ENCODE results near the gene DOCK9. TPM values are rescaled to one million over a fixed set of nuclear protein-coding genes. Genes with fewer than 3 reads are reported as not detected.

DOCK9 gene
- total and polyA plus RNA-seq, 2 experiments from 2014 or later, result 8.5 to 57.7 TPM

- Histone ChIP-seq H3K9me2 (ENCODE audit: insufficient read depth) (peaks cover 15% of the 10 kb centered on the region), H3K27ac (ENCODE audit: low read depth) (no peak overlapping the region), H3K36me3 (ENCODE audit: insufficient read depth) (no peaks in the 10 kb centered on the region), H2AFZ (0 out of 2 replicates have a peak overlapping the region, but pooled peaks have one; percentile 56), H3F3A (replicated peaks; ENCODE audit: low read depth) (no peaks in the 10 kb centered on the region), H3K4me2 (no peak overlapping the region), H3K4me1 (ENCODE audit: insufficient read depth) (no peaks in the 10 kb centered on the region), H3K27me3 (ENCODE audit: insufficient read depth) (no peaks in the 10 kb centered on the region), H4K20me1 (replicated peaks; ENCODE audit: insufficient read depth) (no peaks in the 10 kb centered on the region), H3K79me2 (replicated peaks; ENCODE audit: insufficient read depth) (no peaks in the 10 kb centered on the region), H3K4me3 (no peak overlapping the region)
- TF ChIP-seq STAT1 (IDR thresholded peaks at IDR 0.05; ENCODE audit: unreplicated experiment) (no peak), CREB1 (CRISPR knock-in tag; IDR thresholded peaks at IDR 0.05; ENCODE audit: low read depth) (no peak), EZH2phosphoT487 (IDR thresholded peaks at IDR 0.05; ENCODE audit: unreplicated experiment) (no peak), POLR2AphosphoS5 (IDR thresholded peaks at IDR 0.05; ENCODE audit: low read depth) (no peak), ZNF331 (CRISPR knock-in tag; IDR thresholded peaks at IDR 0.05; ENCODE audit: low read depth) (no peak), JUNB (IDR thresholded peaks at IDR 0.05; ENCODE audit: unreplicated experiment) (no peak), ETS1 (IDR thresholded peaks at IDR 0.05) (no peak)
- TF ChIP-seq, protein P1, sequence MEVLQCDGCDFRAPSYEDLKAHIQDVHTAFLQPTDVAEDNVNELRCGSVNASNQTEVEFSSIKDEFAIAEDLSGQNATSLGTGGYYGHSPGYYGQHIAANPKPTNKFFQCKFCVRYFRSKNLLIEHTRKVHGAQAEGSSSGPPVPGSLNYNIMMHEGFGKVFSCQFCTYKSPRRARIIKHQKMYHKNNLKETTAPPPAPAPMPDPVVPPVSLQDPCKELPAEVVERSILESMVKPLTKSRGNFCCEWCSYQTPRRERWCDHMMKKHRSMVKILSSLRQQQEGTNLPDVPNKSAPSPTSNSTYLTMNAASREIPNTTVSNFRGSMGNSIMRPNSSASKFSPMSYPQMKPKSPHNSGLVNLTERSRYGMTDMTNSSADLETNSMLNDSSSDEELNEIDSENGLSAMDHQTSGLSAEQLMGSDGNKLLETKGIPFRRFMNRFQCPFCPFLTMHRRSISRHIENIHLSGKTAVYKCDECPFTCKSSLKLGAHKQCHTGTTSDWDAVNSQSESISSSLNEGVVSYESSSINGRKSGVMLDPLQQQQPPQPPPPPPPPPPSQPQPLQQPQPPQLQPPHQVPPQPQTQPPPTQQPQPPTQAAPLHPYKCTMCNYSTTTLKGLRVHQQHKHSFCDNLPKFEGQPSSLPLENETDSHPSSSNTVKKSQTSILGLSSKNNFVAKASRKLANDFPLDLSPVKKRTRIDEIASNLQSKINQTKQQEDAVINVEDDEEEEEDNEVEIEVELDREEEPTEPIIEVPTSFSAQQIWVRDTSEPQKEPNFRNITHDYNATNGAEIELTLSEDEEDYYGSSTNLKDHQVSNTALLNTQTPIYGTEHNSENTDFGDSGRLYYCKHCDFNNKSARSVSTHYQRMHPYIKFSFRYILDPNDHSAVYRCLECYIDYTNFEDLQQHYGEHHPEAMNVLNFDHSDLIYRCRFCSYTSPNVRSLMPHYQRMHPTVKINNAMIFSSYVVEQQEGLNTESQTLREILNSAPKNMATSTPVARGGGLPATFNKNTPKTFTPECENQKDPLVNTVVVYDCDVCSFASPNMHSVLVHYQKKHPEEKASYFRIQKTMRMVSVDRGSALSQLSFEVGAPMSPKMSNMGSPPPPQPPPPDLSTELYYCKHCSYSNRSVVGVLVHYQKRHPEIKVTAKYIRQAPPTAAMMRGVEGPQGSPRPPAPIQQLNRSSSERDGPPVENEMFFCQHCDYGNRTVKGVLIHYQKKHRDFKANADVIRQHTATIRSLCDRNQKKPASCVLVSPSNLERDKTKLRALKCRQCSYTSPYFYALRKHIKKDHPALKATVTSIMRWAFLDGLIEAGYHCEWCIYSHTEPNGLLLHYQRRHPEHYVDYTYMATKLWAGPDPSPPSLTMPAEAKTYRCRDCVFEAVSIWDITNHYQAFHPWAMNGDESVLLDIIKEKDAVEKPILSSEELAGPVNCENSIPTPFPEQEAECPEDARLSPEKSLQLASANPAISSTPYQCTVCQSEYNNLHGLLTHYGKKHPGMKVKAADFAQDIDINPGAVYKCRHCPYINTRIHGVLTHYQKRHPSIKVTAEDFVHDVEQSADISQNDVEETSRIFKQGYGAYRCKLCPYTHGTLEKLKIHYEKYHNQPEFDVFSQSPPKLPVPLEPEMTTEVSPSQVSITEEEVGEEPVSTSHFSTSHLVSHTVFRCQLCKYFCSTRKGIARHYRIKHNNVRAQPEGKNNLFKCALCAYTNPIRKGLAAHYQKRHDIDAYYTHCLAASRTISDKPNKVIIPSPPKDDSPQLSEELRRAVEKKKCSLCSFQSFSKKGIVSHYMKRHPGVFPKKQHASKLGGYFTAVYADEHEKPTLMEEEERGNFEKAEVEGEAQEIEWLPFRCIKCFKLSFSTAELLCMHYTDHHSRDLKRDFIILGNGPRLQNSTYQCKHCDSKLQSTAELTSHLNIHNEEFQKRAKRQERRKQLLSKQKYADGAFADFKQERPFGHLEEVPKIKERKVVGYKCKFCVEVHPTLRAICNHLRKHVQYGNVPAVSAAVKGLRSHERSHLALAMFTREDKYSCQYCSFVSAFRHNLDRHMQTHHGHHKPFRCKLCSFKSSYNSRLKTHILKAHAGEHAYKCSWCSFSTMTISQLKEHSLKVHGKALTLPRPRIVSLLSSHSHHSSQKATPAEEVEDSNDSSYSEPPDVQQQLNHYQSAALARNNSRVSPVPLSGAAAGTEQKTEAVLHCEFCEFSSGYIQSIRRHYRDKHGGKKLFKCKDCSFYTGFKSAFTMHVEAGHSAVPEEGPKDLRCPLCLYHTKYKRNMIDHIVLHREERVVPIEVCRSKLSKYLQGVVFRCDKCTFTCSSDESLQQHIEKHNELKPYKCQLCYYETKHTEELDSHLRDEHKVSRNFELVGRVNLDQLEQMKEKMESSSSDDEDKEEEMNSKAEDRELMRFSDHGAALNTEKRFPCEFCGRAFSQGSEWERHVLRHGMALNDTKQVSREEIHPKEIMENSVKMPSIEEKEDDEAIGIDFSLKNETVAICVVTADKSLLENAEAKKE (CRISPR knock-in tag; IDR thresholded peaks at IDR 0.05), result no peak
- Mint-ChIP-seq H3K4me3 (no peak overlapping the region), H3K36me3 (ENCODE audit: low read depth) (peaks cover 3% of the 10 kb centered on the region; the same call in 1 of the 3 replicates), H3K9me3 (no peaks in the 10 kb centered on the region; the same call in 2 of the 3 replicates), H3K27ac (no peak overlapping the region), H3K27me3 (ENCODE audit: insufficient read depth, low read depth, poor library complexity) (peaks cover 16% of the 10 kb centered on the region), H3K4me1 (peaks cover 3% of the 10 kb centered on the region; the same call in 2 of the 3 replicates)
- DNase-seq (ENCODE audit: low spot score), result no peak
- no peak for ATAC-seq
Observed at GRCh38 chr13:98786023-98786422, 191.8 kb downstream of the DOCK9 start.
